Measurements from ENCODE around the gene SRD5A1. TPM values are rescaled to one million over a fixed set of nuclear protein-coding genes. Genes with fewer than 3 reads are reported as not detected.
A peak's percentile ranks its signal among the peaks of the same experiment; 100 is the strongest.

SRD5A1 gene
- total RNA-seq, 1 experiment from 2014 or later: 11.2 TPM

GRCh38 chr5:6713274-6714225 is 80.3 kb downstream of the SRD5A1 start, which contains the start of gene TENT4A:
TSS of gene TENT4A (plus strand) at chr5:6713432. CDS start at chr5:6713984, 552 bp downstream.
- H3K9me3 ChIP-seq (replicated peaks): no peaks in the 10 kb centered on the region
- peak within 1 kb of the TSS; percentile 63 for H3K4me3 ChIP-seq
- H3K27ac ChIP-seq: peak within 1 kb of the TSS; percentile 69
- H3K27me3 ChIP-seq: no peaks in the 10 kb centered on the region
- DNase-seq: no peak
- no peaks in the 10 kb centered on the region for H3K4me1 ChIP-seq
- H3K36me3 ChIP-seq: no peaks in the 10 kb centered on the region

DNA sequence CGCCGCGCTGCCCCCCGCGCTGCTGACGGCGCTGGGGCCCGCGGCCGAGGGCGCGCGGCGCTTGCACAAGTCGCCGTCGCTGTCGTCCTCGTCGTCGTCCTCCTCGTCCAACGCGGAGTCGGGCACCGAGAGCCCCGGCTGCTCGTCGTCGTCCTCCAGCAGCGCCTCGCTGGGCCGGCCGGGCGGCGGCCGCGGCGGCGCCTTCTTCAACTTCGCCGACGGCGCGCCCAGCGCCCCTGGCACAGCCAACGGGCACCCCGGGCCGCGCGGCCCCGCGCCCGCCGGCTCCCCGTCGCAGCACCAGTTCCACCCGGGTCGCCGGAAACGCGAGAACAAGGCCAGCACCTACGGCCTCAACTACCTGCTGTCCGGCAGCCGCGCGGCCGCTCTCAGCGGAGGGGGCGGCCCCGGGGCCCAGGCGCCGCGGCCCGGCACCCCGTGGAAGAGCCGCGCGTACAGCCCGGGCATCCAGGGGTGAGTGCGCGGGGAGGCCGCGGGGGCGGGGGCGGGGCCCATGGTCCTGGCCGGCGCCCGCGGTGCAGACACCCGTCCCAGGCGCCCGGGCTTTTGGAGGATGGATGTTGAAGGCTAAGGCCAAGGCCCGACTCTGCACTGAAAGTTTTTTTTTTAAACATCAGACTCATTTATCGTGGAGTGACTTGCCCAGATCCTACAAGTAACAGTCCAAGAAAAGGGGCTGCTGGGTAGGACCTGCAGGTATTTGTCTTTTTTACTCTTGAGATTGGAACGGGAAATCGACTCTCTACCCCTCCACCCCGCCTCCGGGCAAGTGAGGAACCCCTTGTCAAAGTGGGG is 81.2 kb downstream of the SRD5A1 start:
- Histone ChIP-seq H3K36me3 (no peaks in the 10 kb centered on the region), H3K9me3 (replicated peaks) (no peaks in the 10 kb centered on the region), H3K27me3 (no peaks in the 10 kb centered on the region), H3K4me3 (peak overlapping the region; percentile 63), H3K27ac (no peak overlapping the region), H3K4me1 (no peaks in the 10 kb centered on the region)
- peak in 1 of 2 experiments; percentile 16 for DNase-seq

DNA sequence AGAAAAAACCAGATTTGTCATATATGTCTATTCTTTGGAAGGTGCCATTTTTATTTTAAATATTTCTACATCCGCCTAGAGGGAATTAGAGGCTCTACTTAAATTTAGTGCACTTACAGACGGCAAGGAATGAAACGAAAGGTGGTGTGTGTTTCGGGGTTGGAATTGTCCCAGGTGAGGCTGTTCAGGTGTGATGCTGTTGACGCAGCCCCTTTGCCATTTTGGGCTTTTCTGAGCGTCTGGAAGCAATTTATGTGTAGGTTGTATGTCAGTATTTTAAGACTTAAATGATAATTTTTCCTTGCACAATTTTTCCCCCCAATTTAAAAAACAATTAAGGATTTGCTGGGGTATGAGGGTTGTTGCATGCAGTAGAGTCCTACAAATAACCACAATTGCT is 82.0 kb downstream of the SRD5A1 start:
- DNase-seq: no peak
- Histone ChIP-seq H3K4me1 (no peaks in the 10 kb centered on the region), H3K36me3 (no peaks in the 10 kb centered on the region), H3K4me3 (peak overlapping the region; percentile 63), H3K27me3 (no peaks in the 10 kb centered on the region), H3K27ac (no peak overlapping the region), H3K9me3 (replicated peaks) (no peaks in the 10 kb centered on the region)

DNA sequence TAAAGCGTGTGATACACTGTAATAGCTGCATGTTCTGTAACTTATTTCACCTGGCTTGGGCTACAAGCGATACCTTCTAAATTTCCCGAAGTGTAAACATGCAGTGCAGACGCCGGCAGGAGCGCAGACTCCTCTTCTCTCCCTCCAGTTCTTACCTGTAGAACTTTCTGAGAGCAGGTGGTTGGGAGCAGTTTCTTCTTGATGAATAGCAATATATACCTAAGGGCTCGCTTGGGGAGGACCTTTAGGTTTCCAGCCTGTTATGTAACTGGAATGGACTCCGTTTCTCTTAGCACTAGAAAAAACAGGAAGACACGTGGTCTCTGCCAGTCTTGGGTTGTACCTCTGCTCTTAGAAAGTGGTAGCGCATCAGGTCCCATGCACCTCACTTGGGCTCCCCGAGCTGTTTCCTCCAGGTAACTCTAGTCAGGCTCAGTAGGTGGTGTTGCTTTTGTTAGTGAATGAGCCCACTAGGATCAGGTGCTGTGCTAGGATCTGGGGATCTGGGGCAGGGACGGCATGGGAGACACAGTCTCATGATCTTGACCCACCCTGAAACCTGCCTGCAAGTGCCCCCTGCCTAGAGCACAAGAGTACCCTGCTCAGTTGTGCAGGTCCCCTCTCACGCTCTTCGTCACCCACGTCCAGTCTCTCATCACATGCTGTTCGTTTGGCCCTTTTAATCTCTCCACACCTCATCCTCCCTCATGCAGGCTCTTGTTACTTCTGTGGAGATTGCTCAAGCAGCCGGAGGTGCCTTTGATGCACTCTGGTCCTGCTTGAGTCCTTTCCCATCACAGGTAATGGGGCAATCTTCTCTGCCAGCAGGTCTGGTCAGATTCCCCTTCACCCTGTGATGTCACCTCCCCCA is 82.8 kb downstream of the SRD5A1 start:
- DNase-seq: no peak

DNA sequence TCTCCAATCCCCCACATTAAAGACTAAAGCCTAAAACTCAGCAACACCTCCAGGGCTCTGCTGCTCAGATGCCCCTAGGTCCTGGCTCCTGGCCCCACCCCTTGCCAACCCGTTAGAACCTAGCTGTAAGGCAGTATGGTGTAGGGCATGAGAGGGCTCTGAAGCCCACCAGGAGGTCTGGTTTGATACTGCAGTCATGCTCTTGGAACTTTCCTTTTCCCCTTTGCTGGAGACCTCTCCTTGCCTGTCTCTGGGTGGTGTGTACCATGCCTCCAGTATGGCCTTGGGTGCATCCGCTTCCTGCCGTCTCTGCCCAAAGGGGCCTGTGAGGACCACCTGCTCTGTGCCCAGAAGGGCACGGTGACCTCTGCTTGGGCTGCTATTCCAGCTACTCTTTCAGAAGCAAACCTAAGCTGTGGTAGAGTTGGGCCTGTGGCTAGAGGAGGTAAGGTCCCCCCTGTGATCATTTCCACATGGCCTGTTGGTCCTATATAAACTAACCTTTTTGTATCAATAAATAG is 83.4 kb downstream of the SRD5A1 start:
- no peak for DNase-seq
- no peak overlapping the region for H3K4me3 ChIP-seq

More for the DNA sequence above, 82.8 kb downstream of the SRD5A1 start:
- Histone ChIP-seq H3K36me3 (no peaks in the 10 kb centered on the region), H3K4me3 (peak overlapping the region; percentile 63), H3K27me3 (no peaks in the 10 kb centered on the region), H3K27ac (no peak overlapping the region), H3K4me1 (no peaks in the 10 kb centered on the region), H3K9me3 (replicated peaks) (no peaks in the 10 kb centered on the region)

GRCh38 chr5:6717247-6717646 is 84.0 kb downstream of the SRD5A1 start:
- no peaks in the 10 kb centered on the region for H3K27me3 ChIP-seq
- H3K36me3 ChIP-seq: no peaks in the 10 kb centered on the region
- no peak overlapping the region for H3K27ac ChIP-seq
- no peak overlapping the region for H3K4me3 ChIP-seq
- H3K4me1 ChIP-seq: no peaks in the 10 kb centered on the region
- no peaks in the 10 kb centered on the region for H3K9me3 ChIP-seq (replicated peaks)
- no peak for DNase-seq

More for the DNA sequence above, 83.4 kb downstream of the SRD5A1 start:
- H3K4me1 ChIP-seq: no peaks in the 10 kb centered on the region
- H3K27ac ChIP-seq: no peak overlapping the region
- no peaks in the 10 kb centered on the region for H3K9me3 ChIP-seq (replicated peaks)
- no peaks in the 10 kb centered on the region for H3K27me3 ChIP-seq
- H3K36me3 ChIP-seq: no peaks in the 10 kb centered on the region

DNA sequence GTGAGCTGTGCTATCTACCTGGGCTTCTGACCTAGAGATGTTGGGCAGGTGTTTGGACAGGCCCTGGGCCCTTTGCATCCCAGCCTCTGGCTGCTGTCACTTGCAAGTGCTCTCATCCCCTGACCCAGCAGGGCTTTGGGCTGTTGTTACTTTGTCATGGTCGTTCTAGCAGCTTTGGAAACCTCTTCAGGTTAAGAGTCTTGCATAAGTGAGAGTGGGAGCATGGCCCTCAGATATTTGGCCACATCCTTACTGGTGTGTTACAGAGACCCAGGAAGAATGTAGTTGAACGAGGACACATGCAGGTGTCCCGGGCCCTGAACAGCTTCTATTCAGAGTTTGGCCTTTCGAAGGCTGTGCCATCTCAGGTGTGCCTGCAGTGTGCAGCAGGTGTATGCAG is 84.4 kb downstream of the SRD5A1 start:
- H3K36me3 ChIP-seq: no peaks in the 10 kb centered on the region
- H3K27me3 ChIP-seq: no peaks in the 10 kb centered on the region
- no peaks in the 10 kb centered on the region for H3K9me3 ChIP-seq (replicated peaks)
- no peak overlapping the region for H3K27ac ChIP-seq
- no peaks in the 10 kb centered on the region for H3K4me1 ChIP-seq
- no peak overlapping the region for H3K4me3 ChIP-seq
- no peak for DNase-seq

GRCh38 chr5:6718161-6718681 is 85.0 kb downstream of the SRD5A1 start:
- no peaks in the 10 kb centered on the region for H3K9me3 ChIP-seq (replicated peaks)
- no peak for DNase-seq
- H3K27me3 ChIP-seq: no peaks in the 10 kb centered on the region
- no peak overlapping the region for H3K27ac ChIP-seq
- no peaks in the 10 kb centered on the region for H3K36me3 ChIP-seq
- no peak overlapping the region for H3K4me3 ChIP-seq
- H3K4me1 ChIP-seq: no peaks in the 10 kb centered on the region

- no peak overlapping the region for H3K27ac ChIP-seq
- H3K36me3 ChIP-seq: no peaks in the 10 kb centered on the region
- no peaks in the 10 kb centered on the region for H3K4me1 ChIP-seq
- no peaks in the 10 kb centered on the region for H3K27me3 ChIP-seq
- H3K9me3 ChIP-seq (replicated peaks): no peaks in the 10 kb centered on the region
- no peak overlapping the region for H3K4me3 ChIP-seq
- DNase-seq: no peak
Observed at GRCh38 chr5:6718718-6719117, 85.5 kb downstream of the SRD5A1 start.

DNA sequence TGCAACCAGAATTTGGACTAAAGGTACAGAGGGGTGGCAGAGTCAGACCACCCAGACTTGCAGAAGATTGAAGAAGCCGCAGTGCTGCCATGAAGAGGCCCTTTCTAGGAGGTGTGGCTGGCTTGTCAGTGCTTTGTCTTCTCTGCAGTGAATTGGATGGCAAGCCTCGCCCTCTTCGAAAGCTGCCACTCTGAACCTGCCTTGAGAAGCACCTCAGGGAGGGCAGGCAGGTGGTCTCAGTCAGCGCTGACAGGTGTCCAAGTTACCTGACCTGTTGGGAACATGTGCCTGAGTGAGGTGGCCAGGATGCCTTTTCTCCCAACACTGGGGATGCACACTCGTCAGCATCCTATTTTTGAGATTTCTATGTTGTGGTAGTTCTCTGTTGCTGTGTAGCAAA is 86.2 kb downstream of the SRD5A1 start:
- no peak for DNase-seq
- Histone ChIP-seq H3K4me1 (no peaks in the 10 kb centered on the region), H3K27me3 (no peaks in the 10 kb centered on the region), H3K27ac (no peak overlapping the region), H3K9me3 (replicated peaks) (no peaks in the 10 kb centered on the region), H3K36me3 (no peaks in the 10 kb centered on the region), H3K4me3 (no peak overlapping the region)

DNA sequence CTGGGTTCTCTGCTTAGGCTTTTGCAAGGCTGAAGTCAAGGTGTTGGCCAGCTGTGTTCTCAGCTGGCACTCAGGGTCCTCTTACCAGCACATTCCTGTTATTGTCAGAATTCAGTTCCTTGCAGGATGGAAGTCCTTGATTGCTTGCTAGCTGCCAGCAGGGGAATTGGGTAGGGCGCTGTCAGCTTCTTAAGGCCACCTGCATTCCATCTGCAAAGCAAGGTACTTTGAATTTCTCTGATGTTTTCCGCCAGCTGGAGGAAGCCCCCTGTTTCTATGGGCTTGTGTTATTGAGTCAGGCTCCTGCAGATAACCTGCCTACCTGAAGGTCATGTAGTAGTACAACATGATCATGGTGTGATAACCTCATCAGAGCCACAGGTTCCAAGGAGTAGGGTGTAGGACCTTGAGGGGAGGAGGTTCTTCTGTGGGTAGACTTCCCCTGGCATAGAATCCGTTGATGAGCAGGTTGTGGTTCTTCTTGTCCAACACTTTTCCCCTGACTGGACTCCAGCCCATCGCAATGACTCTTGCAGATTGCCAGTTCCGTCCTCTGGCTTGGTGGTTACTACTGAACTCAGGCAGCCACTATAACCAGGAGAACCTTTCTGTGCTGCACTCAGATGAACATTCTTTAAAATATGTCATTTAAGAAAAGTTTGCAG is 86.8 kb downstream of the SRD5A1 start:
- Histone ChIP-seq H3K27ac (no peak overlapping the region), H3K9me3 (replicated peaks) (no peaks in the 10 kb centered on the region), H3K36me3 (no peaks in the 10 kb centered on the region), H3K4me3 (no peak overlapping the region), H3K27me3 (no peaks in the 10 kb centered on the region), H3K4me1 (no peaks in the 10 kb centered on the region)
- DNase-seq: no peak

GRCh38 chr5:6720561-6720921 is 87.3 kb downstream of the SRD5A1 start:
- Histone ChIP-seq H3K4me1 (no peaks in the 10 kb centered on the region), H3K4me3 (no peak overlapping the region), H3K27me3 (no peaks in the 10 kb centered on the region), H3K27ac (no peak overlapping the region), H3K36me3 (no peaks in the 10 kb centered on the region), H3K9me3 (replicated peaks) (no peaks in the 10 kb centered on the region)
- DNase-seq: no peak

DNA sequence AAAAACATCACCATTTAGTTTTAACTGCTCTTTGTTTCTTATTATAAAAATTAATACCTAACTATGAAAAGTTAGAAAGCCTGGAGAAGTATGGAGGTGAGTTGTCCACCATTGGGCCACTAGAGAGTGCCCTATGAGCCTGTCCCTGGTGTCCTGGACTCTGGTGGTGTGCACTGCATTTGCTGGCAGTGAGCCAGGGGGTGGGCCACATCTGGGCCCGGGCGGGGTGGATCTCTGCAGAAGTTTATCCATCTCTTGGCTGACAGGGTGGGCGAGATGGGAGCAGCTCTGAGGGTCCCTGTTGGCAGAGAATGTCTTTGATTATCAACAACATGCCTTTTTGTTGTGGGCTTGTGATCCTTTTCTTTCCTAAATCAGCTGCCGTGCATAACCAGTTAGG is 88.2 kb downstream of the SRD5A1 start:
- no peaks in the 10 kb centered on the region for H3K36me3 ChIP-seq
- no peaks in the 10 kb centered on the region for H3K4me1 ChIP-seq
- H3K4me3 ChIP-seq: no peak overlapping the region
- no peak overlapping the region for H3K27ac ChIP-seq
- no peaks in the 10 kb centered on the region for H3K9me3 ChIP-seq (replicated peaks)
- DNase-seq: no peak
- no peaks in the 10 kb centered on the region for H3K27me3 ChIP-seq

- Histone ChIP-seq H3K27me3 (no peaks in the 10 kb centered on the region), H3K9me3 (replicated peaks) (no peaks in the 10 kb centered on the region), H3K4me1 (no peaks in the 10 kb centered on the region), H3K27ac (no peak overlapping the region), H3K4me3 (no peak overlapping the region), H3K36me3 (no peaks in the 10 kb centered on the region)
- no peak for DNase-seq
Observed at GRCh38 chr5:6722015-6722414, 88.8 kb downstream of the SRD5A1 start.

Measured in SJCRH30 (cell line).